HepG2 (cell line): ENCODE data around the gene GTF2H4.

ENCODE experiments used
- FUBP1 ChIP-seq: sonication (generic); formaldehyde crosslinking; IDR thresholded peaks from 2 replicates; pipeline ENCODE4 v1.5.1; 2020; ENCODE audit warnings: missing genetic modification reagents, mild to moderate bottlenecking, borderline replicate concordance
- GABPA ChIP-seq, 2 experiments: IDR thresholded peaks; 2 replicates each; pipeline ENCODE4 v1.6.1; 2011 to 2016; ENCODE audit warnings: low read depth in 2 of 2, low read length in 1 of 2, missing biosample characterization in 1 of 2, missing genetic modification characterization in 1 of 2
- NFE2L2 ChIP-seq: fragments of 150-350 bp; IDR thresholded peaks from 2 replicates; pipeline ENCODE4 v1.6.1; 2014; ENCODE audit warnings: low read length
- NR2C2 ChIP-seq: sonication (generic); formaldehyde crosslinking; IDR thresholded peaks from 2 replicates; pipeline ENCODE4 v1.4.0; 2020; ENCODE audit warnings: missing genetic modification reagents, mild to moderate bottlenecking, moderate library complexity, borderline replicate concordance
- SIN3B ChIP-seq: fragments of 150-350 bp; IDR thresholded peaks from 2 replicates; pipeline ENCODE4 v1.6.1; 2014; ENCODE audit warnings: low read length
- SRF ChIP-seq: IDR thresholded peaks from 2 replicates; pipeline ENCODE4 v1.6.1; 2011; ENCODE audit warnings: mild to moderate bottlenecking, low read depth, low read length, moderate library complexity
- ZNF232 ChIP-seq: sonication (generic); formaldehyde crosslinking; IDR thresholded peaks from 2 replicates; pipeline ENCODE4 v1.4.0; 2020; ENCODE audit warnings: missing genetic modification reagents, borderline replicate concordance
- ZNF280B ChIP-seq: sonication (generic); formaldehyde crosslinking; IDR thresholded peaks from 2 replicates; pipeline ENCODE4 v1.5.0; 2020; ENCODE audit warnings: missing genetic modification reagents, mild to moderate bottlenecking, borderline replicate concordance
- ZNF3 ChIP-seq: IDR thresholded peaks from 2 replicates; pipeline ENCODE4 v1.7.0; 2017; ENCODE audit warnings: inconsistent platforms
- TF ChIP-seq, protein P1 (sequence below): sonication (generic); formaldehyde crosslinking; IDR thresholded peaks from 2 replicates; pipeline ENCODE4 v1.5.0; 2020; ENCODE audit warnings: mild to moderate bottlenecking, missing genetic modification reagents, moderate library complexity
- TF ChIP-seq, protein P2 (sequence below): sonication (generic); formaldehyde crosslinking; conservative IDR thresholded peaks from 2 replicates; pipeline ENCODE4 v1.5.0; 2020; ENCODE audit warnings: missing genetic modification reagents

DNA sequence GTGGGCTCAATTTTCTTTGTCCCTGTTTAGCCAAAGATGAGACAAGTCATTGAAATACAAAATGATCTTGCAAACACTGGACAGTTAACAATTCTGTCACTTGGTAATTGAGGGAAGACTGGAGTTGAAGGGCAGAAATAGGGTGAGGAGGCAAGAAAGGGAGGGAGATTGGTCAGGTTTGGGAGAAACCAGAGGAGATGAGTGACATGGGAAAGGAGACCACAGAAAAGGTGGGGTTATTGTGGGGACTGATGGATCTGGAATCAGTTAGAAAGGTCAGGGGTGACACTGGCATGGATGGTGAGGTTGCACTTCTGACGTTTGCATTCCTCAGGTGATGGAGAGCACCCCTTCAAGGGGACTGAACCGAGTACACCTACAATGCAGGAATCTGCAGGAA, 693 bp downstream of the GTF2H4 start:
- TF ChIP-seq, protein P1, sequence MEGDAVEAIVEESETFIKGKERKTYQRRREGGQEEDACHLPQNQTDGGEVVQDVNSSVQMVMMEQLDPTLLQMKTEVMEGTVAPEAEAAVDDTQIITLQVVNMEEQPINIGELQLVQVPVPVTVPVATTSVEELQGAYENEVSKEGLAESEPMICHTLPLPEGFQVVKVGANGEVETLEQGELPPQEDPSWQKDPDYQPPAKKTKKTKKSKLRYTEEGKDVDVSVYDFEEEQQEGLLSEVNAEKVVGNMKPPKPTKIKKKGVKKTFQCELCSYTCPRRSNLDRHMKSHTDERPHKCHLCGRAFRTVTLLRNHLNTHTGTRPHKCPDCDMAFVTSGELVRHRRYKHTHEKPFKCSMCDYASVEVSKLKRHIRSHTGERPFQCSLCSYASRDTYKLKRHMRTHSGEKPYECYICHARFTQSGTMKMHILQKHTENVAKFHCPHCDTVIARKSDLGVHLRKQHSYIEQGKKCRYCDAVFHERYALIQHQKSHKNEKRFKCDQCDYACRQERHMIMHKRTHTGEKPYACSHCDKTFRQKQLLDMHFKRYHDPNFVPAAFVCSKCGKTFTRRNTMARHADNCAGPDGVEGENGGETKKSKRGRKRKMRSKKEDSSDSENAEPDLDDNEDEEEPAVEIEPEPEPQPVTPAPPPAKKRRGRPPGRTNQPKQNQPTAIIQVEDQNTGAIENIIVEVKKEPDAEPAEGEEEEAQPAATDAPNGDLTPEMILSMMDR, result no peak
- TF ChIP-seq NFE2L2, result no peak
- TF ChIP-seq, protein P2, sequence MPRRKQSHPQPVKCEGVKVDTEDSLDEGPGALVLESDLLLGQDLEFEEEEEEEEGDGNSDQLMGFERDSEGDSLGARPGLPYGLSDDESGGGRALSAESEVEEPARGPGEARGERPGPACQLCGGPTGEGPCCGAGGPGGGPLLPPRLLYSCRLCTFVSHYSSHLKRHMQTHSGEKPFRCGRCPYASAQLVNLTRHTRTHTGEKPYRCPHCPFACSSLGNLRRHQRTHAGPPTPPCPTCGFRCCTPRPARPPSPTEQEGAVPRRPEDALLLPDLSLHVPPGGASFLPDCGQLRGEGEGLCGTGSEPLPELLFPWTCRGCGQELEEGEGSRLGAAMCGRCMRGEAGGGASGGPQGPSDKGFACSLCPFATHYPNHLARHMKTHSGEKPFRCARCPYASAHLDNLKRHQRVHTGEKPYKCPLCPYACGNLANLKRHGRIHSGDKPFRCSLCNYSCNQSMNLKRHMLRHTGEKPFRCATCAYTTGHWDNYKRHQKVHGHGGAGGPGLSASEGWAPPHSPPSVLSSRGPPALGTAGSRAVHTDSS (CRISPR knock-in tag), result no peak
- no peak for TF ChIP-seq ZNF3 (CRISPR knock-in tag)
- TF ChIP-seq SIN3B, result no peak
- TF ChIP-seq FUBP1 (CRISPR knock-in tag), result no peak
- no peak for TF ChIP-seq NR2C2
- TF ChIP-seq SRF, result no peak
- TF ChIP-seq ZNF232 (CRISPR knock-in tag), result no peak
- no peak for TF ChIP-seq ZNF280B (CRISPR knock-in tag)
- TF ChIP-seq GABPA (IDR thresholded peaks at IDR 0.05; ENCODE audit: low read depth, low read length), result no peak
- no peak for TF ChIP-seq GABPA (CRISPR knock-in tag; IDR thresholded peaks at IDR 0.05; ENCODE audit: low read depth)
